Measurements from ENCODE around the gene TMEM18.
A peak's percentile ranks its signal among the peaks of the same experiment; 100 is the strongest.

The TMEM18 gene

DNA sequence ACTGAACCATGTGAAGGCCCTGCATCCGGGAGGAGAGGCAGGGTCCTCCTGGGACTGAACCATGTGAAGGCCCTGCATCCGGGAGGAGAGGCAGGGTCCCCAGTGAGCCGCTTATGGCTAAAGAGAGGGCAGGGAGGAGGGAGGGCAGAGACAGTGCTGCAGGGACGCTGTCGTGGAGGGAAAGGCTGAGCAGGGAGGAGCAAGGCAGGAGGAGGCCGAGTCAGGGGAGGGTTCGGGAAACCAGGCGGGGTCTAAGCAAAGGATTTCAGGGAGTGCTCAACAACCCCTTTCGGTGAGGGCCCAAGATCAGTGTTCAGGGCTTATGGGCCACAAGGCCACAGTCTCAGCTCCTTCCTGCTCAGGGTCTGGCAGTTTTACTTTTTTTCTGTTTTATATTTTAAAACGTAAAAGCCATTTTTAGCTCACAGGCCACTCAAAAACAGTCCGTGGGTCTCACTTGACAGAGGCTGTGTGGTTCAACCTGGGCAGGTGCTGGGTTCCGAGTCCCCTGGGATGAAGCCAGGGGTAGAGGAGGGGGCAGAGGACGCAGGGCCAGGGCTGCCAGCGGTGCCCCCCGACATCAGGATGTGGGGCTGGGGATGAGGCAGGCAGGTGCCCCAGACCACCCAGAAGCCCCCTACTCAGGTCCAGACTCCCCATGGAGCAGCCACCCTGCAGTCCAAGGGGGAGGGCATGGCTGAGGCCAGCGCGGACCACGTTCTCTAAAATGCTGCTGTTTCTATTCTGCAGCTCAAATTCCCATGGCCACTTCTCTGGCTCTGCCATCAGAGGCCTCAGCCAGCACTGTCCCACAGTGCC lies 5.2 kb downstream of the TMEM18 start:
- no peak for DNase-seq

DNA sequence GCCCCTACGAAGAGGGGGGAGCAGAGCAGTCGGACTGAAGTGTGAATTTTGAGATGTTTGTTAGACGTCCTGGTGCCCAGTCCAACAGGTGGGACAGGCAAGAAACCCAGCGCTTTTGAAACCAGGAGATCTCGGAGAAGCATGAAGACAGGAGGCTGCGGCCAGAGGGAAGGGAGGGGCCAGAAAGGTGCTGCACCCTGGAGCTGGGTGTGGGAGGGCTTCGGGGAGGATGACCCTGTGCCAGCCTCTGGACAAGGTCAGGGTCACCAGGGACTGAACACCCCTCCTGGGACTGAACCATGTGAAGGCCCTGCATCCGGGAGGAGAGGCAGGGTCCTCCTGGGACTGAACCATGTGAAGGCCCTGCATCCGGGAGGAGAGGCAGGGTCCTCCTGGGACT lies 6.1 kb downstream of the TMEM18 start:
- DNase-seq, result no peak

DNA sequence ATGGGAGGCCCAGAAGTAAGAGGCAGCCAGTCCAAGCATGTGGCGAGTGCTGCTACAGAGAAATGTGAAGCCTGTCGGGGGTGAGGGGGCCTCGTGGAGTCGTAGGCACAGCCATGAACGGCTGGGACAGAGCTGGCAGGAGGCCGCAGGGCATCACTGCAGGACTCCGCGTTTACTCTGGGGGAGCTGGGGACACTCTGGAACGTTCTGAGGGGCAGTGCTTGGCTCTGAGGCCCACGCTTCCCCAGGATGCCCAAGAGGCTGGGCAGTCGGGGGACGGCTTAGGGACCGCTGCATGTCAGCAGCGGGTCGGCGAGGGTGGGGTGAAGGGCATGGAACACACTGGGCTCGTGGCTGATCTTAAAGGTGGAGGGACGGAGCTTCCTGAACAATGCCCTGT lies 6.6 kb downstream of the TMEM18 start:
- no peak for DNase-seq

DNA sequence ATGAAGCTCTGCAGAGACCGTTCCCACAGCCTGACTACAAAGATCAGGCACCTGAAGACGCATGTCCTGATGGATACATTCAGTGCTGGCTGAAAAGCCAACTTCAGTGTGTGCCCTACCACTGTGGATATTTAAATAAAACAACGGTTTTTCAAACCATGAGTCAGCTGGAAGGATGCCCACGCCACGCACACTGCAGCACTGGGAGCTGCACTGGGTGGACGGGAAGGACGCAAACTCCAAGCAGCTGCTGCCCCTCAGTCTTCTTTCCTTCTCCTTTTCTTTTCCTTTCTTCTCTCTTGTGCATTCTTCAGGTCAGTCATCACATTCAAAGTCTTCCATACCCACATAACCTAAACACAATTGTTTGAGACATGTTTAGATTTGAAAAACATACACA lies 7.9 kb downstream of the TMEM18 start:
- no peak for DNase-seq

DNA sequence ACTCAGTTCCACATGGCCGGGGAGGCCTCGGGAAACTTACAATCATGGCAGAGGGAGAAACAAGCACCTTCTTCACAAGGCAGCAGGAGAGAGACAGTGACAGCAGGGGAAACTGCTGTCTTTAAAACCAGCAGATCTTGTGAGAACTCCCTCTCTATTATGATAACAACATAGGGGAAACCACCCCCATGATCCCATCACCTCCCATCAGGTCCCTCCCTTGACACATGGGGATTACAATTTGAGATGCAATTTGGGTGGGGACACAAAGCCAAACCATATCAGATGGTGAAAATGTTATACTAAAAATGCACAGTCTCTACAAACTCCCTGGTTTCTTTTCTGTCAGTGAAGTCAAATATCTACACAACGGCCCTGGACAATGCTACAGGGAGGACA lies 9.2 kb downstream of the TMEM18 start:
- DNase-seq, result no peak

DNA sequence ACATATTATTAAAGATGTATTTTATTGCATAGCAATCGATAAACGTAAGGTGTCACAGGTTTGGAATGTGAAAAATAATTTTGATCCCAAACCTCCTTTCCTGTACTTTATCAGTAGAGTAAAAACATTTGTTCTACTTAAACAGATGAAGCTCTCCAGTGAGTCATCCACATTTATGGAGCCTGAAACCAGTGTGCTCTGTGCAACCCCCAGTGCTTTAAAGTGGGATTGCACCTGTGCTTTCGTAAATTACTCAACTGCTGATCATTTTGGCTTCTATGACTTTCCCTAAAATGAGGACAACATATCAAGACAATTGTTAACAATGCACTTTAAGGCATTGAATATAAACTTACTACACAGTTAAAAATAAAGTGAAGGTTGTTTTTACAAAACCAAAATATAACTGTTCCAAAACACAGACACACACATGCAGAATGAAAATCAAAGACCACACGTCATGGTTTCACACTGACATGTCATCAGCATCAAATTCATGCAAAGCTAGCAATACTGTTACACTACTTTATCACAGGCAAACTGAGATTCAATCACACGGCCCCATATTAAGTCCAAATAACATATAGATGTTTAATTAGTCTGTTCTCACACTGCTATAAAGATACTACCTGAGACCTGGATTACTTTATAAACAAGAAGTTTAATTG lies 9.7 kb downstream of the TMEM18 start:
- DNase-seq, result peak in 1 of 2 experiments; percentile 21

DNA sequence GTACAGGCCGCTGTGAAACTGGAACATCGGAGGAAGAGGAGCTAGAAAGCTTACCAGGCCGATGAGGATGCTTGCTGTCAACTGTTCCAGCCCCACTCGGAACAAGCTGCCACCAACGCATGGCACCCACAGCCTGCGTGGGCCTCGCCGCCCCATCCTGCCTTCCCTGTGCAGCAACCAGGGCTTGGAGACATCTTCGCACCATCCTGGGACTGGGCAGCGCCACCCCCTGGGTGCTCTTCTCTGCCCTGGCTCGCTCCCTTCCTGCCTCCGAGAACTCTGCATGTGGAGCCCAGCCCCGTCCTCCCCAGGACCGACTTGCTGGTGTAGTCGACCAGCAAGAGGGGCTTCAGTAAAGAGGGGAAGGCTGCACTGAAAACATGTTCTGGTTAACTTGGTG lies 10.8 kb downstream of the TMEM18 start:
- DNase-seq, result no peak

DNA sequence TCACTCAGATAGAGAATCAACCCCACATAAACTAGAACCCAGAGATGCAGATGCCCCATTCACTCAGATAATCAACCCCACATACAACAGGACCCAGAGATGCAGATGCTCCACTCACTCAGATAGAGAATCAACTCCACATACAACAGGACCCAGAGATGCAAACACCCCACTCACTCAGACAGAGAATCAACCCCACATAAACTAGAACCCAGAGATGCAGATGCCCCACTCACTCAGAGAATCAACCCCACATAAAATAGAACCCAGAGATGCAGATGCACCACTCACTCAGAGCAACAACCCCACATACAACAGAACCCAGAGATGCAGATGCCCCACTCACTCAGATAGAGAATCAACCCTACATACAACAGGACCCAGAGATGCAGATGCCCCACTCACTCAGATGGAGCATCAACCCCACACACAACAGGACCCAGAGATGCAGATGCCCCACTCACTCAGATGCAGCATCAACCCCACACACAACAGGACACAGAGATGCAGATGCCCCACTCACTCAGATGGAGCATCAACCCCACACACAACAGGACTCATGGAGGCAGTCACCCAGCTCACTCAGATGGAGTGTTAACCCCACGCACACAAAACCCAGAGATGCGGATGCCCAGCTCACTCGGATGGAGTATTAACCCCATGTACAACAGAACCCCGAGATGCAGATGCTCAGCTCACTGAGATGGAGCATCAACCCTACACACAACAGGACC lies 11.7 kb downstream of the TMEM18 start:
- DNase-seq, result no peak

DNA sequence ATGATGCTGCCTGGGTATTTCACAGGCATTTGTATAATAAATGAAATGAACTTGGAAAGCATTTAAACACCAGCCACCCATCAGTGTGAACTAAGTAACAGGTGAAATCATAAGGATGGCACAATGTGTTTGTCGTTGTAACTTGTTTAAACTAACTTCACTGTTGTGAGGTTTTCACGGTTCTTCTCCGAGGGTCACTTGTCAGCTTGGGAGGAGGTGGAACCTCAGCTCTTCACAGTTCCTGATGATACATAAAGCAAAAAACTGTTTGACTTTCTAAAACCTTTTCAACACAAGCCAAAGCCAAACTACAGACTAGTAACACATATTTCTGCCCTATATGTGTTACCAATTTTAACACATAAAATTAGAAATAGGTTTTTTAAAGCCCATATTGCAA lies 13.1 kb downstream of the TMEM18 start:
- DNase-seq, result no peak

DNA sequence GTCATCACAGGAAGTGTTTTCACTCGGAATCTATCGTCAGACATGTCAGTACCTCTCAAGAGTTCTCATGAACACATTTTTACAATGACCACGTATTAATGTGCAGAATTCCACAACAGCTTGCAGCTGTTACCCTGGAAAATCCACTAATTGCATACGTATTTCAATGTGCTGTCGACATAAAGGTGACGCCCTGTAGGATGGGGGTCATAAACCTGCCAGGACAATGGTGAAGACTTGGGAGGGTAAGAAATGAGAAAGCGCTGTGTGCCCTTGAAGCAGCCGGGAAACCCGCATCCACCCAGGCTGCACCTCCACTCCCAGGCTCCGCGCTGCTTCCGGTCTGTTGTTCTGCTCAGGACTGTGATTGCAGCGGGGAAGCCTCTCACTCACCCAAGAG lies 14.0 kb downstream of the TMEM18 start:
- DNase-seq, result no peak

DNA sequence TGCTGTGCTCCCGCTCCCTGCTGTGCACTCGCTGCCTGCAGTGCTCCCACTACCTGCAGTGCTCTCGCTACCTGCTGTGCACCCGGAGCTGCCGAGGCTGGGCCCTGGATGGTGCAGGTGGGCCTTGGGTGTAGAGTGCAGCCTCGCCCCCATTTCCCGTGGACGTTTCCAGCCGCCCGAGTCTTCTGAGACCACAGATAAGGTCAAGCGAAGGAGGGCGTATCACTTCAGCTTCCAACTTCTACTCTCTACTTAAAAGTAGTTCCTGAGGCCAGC lies 15.9 kb downstream of the TMEM18 start:
- DNase-seq, result no peak

DNA sequence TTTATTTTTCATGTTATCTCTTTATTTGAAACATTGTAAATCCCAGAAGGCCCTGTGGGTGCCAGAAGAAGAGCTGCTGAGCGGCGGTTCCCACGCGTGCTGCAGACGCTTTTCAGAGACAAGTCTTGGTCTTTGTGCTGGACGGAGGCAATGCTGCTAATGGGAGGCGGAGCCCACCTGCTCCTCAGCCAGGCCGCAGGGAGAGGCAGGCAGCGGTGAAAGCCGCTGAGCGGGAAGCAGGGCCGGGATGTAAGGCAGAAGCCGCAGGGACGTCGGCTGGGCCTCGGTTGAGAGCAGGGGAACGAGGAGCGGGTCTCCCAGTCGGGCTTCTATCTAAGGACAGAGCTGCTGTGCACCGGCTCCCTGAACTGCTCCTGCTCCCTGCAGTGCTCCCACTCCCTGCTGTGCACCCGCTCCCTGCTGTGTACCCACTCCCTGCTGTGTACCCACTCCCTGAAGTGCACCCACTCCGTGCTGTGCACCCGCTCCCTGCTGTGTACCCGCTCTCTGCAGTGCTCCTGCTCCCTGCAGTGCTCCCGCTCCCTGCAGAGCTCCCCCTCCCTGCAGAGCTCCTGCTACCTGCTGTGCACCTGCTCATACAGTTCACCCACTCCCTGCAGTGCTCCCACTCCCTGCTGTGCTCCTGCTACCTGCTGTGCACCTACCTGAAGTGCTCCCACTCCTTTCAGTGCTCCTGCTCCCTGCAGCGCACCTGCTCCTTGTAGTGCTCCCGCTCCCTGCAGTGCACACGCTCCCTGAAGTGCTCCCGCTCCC lies 16.4 kb downstream of the TMEM18 start:
- no peak for DNase-seq

DNA sequence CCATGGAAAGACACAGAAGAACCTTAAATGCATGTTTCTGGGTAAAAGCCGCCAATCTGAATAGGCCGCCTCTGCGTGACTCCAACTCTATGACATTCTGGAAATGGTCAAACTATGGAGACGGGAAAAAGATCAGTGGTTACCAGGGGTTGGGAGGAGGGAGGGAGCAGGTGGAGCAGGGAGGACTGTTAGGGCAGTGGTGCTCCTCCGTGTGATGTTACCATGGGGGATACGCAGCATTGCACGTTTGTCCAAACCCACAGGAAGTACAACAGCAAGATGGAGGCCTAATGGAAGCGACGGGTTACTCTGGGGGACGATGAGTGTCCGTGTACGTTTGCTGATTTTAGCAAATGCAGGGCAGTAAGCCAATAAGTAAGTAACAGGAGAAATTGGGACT lies 17.2 kb downstream of the TMEM18 start:
- DNase-seq, result no peak

DNA sequence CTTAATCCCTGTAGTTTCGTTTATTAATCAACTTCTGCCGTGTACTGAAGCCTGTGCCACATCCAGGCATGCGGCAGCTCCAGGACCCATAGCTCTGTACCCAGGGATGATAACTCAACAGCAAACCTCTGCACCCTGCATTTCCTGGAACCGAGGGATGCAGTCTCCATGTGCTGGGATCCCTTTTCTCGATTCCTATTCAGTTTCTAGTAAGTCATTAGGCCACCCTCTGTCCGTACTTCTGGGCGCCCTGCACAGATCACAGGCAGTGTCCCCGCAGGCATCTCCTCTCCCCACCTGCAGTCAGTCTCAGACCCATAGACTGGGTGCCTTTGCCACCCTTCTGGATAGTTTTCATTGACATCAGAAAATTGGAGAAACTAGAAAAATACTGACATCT lies 18.8 kb downstream of the TMEM18 start:
- no peak for DNase-seq

DNA sequence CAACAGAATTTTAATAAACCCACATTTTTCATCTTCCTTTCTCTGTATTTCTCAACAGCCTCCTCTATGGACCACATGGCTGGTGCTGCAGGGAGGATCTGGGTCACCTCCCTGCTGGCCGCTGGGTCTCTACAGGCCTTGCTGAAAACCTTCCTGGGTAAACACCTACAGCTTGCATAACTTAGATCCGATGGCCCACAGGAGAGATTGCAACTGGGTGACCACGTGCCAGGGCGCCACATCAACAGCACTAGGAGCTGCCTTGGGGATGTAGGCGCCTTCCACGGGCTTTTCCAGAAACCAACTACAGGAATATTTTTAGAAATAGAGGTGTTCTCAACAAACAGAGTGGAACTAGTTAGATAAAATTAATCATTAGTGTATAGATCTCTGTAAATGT lies 19.4 kb downstream of the TMEM18 start:
- no peak for DNase-seq

DNA sequence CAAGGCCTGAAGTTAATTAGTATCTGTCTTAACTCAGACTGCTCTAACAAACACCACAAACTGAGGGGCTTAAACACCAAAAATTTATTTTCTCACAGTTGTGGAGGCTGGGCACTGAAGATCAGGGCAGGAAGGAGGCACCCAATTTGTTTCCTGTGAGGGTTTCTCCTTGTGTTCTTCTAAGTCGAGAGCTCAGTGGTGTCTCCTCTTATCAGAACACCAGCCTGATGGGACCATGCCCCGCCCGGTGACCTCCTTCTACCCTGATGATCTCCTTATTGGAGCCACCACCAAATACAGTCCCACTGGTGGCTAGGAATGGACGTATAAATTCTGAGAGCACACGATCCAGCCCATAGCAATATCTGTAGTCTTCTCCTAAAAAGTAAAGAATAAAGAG lies 20.5 kb downstream of the TMEM18 start:
- DNase-seq, result no peak

DNA sequence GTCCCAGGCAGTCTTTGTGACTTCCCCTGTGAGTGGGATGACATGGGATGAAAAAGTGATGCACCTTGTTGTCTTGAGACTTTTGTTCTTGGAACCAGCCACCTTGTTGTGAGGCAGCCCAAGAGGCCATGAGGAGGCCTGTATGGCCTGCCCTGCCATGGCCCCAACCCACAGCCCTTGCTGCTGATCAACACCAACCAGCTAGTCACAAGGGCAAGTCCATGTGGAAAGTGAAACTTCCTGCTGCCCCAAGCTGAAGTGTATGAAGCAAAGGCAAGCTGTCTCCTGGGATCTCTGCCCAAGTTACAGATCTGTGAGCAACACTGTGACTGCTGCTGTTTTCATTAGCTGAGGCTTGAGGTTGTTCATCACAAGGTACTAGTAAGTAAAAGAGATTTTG lies 21.6 kb downstream of the TMEM18 start:
- no peak for DNase-seq

DNA sequence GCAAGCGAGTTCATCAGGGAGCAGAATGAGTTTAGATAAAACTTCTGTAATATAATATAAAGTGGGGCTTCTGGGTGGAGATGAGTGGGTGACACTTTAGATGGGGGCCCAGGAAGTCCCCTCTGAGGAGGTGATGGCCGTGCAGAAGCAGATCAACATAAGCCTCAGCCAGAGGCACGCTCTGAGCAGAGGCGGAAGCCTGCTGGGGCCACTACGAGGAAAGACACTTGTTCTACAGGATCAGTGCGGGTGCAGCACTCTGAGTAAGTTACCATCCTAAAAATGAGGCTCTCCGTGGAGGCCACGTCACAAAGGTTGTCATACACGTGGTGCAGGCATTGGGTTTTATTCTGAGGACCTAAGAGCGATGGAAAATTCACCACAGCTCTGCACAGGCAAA lies 22.3 kb downstream of the TMEM18 start:
- no peak for DNase-seq

DNA sequence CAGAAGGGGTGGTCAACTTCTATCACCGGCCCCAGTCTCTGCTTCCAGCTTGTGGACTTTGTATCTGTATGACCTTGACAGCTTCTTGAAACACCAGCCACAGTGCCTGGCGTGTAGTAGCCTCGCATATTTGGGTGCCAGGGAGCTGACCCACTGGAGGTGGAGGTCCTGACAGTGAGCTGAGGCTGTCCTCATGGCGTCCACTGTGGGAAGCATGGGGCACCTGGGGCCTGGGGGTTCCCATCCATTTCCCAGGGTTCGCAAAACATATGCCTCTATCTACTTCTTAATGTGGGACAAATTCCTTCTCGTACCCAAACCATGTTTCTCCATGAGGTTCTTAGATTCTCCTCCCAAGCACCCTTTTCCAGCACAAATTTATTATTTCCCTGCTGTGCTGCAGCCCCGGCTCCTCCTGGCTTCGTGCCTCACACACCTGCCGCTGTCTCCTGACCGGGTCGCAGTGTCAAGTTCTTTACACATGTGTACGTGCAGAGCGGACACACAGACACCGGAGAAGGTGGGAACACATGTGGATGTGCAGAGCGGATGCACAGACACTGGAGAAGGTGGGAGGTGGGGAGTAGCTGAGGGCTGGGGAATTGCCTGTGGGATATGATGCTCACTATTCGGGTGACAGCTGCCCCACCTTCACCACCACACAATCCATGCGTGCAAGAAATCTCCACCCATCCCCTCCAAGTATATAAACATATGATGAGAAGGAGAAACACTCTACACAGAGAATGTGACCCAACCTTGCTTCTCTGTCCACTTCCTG lies 23.4 kb downstream of the TMEM18 start:
- DNase-seq, result no peak

DNA sequence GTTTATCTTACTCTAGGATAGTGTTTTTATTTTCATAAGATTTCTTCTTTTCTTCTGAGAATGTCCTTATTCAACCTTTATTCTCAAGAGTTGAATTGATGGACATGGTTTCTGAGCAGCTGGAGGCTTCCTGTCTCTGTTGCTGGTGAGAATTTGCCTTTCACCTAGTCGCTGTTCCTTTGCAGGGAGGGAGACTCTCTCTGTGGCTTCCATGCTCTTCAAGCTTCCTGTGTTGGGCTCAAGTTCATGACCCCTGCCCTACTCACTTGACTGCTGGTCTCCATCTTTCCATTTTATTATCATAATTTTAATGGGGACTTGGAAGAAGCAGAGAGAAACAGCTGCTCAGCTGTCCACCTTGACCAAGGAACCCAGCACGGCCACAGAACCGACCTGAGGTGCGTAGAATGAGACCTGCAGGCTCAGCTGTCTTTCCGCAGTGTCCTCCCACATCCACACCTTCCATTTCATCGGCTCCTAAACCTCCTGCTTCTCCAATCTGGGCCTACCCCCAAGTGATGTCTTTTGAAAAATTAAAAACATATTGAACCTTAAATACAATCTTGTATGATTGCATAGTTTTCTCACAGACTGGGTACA lies 24.2 kb downstream of the TMEM18 start:
- no peak for DNase-seq

DNA sequence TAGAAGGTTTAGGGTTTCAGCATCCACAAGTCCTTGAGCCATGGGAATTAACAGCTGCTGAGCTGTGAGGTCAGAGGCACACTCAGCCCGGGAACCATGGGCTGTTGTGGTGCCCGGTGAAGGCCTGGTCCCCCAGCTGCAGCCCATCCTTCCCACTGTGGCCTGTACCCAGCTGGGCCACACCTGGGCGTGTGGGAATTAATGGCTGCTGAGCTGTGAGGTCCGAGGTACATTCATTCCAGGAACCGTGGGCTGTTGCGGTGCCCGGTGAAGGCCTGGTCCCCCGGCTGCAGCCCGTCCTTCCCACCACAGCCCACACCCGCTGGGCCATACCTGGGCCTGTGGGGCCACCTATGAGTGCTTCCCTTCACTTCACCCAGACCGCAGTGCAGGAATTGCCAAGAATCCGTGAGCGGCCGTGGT lies 25.2 kb downstream of the TMEM18 start:
- DNase-seq, result no peak

Data from activated CD4-positive, alpha-beta T cell treated with anti-CD3 and anti-CD28 coated beads, Interleukin-2, amount 50 U/mL, for 48 hours (primary cell).